Measurements from ENCODE around the gene SLC45A3.

The SLC45A3 gene

GRCh38 chr1:205631768-205632668 lies 48.3 kb downstream of the SLC45A3 start, which contains the start of gene ELK4:
TSS of gene ELK4 (minus strand) at chr1:205632011. CDS start at chr1:205623882, 8,129 bp downstream.
- peak; percentile 97 to 99 (median 98) for DNase-seq

GRCh38 chr1:205631010-205631767 lies 49.1 kb downstream of the SLC45A3 start:
- DNase-seq, result peak; percentile 67 to 87 (median 83)

GRCh38 chr1:205630651-205631009 lies 49.7 kb downstream of the SLC45A3 start:
- no peak for DNase-seq

- no peak for DNase-seq
Measured at GRCh38 chr1:205630241-205630640, 50.1 kb downstream of the SLC45A3 start.

GRCh38 chr1:205629751-205630150 lies 50.6 kb downstream of the SLC45A3 start:
- DNase-seq, result no peak

GRCh38 chr1:205627956-205628355 lies 52.4 kb downstream of the SLC45A3 start:
- no peak for DNase-seq

- DNase-seq, result no peak
Measured at GRCh38 chr1:205626216-205626615, 54.1 kb downstream of the SLC45A3 start.

GRCh38 chr1:205623646-205624045 lies 56.7 kb downstream of the SLC45A3 start:
- DNase-seq, result no peak

GRCh38 chr1:205620269-205620668 lies 60.0 kb downstream of the SLC45A3 start:
- no peak for DNase-seq

GRCh38 chr1:205619376-205619775 lies 60.9 kb downstream of the SLC45A3 start:
- no peak for DNase-seq

- no peak for DNase-seq
Measured at GRCh38 chr1:205616563-205617293, 63.6 kb downstream of the SLC45A3 start.

GRCh38 chr1:205615789-205616188 lies 64.5 kb downstream of the SLC45A3 start:
- DNase-seq, result no peak

- no peak for DNase-seq
Measured at GRCh38 chr1:205613854-205614412, 66.4 kb downstream of the SLC45A3 start.

GRCh38 chr1:205612556-205612955 lies 67.8 kb downstream of the SLC45A3 start:
- DNase-seq, result no peak

- no peak for DNase-seq
Measured at GRCh38 chr1:205612104-205612503, 68.2 kb downstream of the SLC45A3 start.

GRCh38 chr1:205610901-205611466 lies 69.3 kb downstream of the SLC45A3 start:
- no peak for DNase-seq

- DNase-seq, result no peak
Measured at GRCh38 chr1:205610036-205610435, 70.3 kb downstream of the SLC45A3 start.
